ENCODE results near the gene GPC6.

- TF ChIP-seq POLR2AphosphoS5 (IDR thresholded peaks at IDR 0.05) (no peak), CTCF (IDR thresholded peaks at IDR 0.05) (no peak), POLR2A (IDR thresholded peaks at IDR 0.05) (no peak), EP300 (IDR thresholded peaks at IDR 0.05) (no peak)
Measured at GRCh38 chr13:93318534-93319254, 92.1 kb downstream of the GPC6 start.
